ENCODE measurements around the gene ZNF837. TPM values are rescaled to one million over a fixed set of nuclear protein-coding genes. Genes with fewer than 3 reads are reported as not detected.
A peak's percentile ranks its signal among the peaks of the same experiment; 100 is the strongest.

Gene ZNF837
- total and polyA plus RNA-seq, 2 of the 13 experiments (the other 11 are each of a cell fraction or from before 2014, with no cell fraction given) = 0.29 to 1.3 TPM

DNA sequence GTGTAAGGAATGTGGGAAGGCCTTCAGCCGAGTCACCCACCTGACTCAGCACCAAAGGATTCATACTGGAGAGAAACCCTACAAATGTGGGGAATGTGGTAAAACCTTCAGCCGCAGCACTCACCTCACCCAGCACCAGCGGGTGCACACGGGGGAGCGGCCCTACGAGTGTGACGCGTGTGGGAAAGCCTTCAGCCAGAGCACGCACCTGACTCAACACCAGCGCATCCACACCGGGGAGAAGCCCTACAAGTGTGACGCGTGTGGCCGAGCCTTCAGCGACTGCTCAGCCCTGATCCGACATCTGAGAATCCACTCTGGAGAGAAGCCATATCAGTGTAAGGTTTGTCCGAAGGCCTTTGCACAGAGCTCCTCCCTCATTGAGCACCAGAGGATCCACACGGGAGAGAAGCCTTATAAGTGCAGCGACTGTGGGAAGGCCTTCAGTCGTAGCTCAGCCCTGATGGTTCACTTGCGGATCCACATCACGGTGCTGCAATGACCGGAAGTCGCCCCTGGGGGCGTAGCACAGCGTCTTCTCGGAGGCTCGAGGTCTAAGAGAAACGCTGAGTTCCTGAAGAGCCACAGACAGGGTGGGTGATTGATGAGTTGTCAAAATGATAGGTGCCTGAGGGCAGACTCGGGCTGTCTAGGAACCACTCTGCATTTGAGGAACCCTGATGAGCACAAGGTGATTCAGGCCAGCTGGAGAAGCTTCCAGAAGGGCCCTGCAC is 41.8 kb downstream of the ZNF837 start:
- intact Hi-C loops (cut with micrococcal nuclease; ENCODE audit: unreplicated experiment) = no loop called here
- WGBS (ENCODE audit: low lambda C conversion rate) = 94% methylated on average over 19 of the region's 30 CpGs
- H3K9me3 ChIP-seq (ENCODE audit: low read length) = no peaks in the 10 kb centered on the region
- no peak for FAIRE-seq
- in situ Hi-C loops (cut with HindIII; ENCODE audit: extremely low pct_ligation_motif_present, low pct_unique_long_range_greater_than_20kb) = no loop called here
- ChIA-PET POLR2A (no interaction called here), CTCF (ENCODE audit: low intra/inter-chr PET ratio, low total read pairs) (no interaction called here)
- H2AFZ ChIP-seq (ENCODE audit: low read length) = no peak overlapping the region
- H3K4me1 ChIP-seq (ENCODE audit: insufficient read depth, low read length) = no peaks in the 10 kb centered on the region
- H3K4me3 ChIP-seq (replicated peaks in 1 of 3; ENCODE audit: insufficient read depth in 1 of 3, low read depth in 2 of 3, low read length in 3 of 3) = no peak overlapping the region
- H3K36me3 ChIP-seq (replicated peaks in 1 of 2; ENCODE audit: control insufficient read depth in 1 of 2, insufficient read depth in 2 of 2, low read length in 2 of 2) = peaks cover 14 to 38% of the 10 kb centered on the region in 2 experiments; a peak in 4 of 5 replicates
- BruUV-seq (replicated peaks) = no TSS peak
- H3K27ac ChIP-seq (ENCODE audit: extremely low read length, insufficient read depth, low read length) = no peak overlapping the region
- no peaks in the 10 kb centered on the region for H3K27me3 ChIP-seq (ENCODE audit: control insufficient read depth in 1 of 2, insufficient read depth in 2 of 2, low read length in 2 of 2)
- H3K79me2 ChIP-seq (ENCODE audit: insufficient read depth, low read length) = no peaks in the 10 kb centered on the region
- H3K9ac ChIP-seq (ENCODE audit: insufficient read depth, low read depth, low read length) = no peak overlapping the region
- DNase-seq (ENCODE audit: low spot score) = no peak
- H4K20me1 ChIP-seq (ENCODE audit: insufficient read depth, low read length) = no peaks in the 10 kb centered on the region
- H3K4me2 ChIP-seq (ENCODE audit: low read depth, low read length) = no peak overlapping the region
- ATAC-seq = peak; percentile 61
- TF ChIP-seq ZNF644 (CRISPR knock-in tag; IDR thresholded peaks at IDR 0.05; ENCODE audit: low read depth) = no peak
- TF ChIP-seq SALL1 (CRISPR knock-in tag; IDR thresholded peaks at IDR 0.05) = no peak
- TF ChIP-seq REXO4 (CRISPR knock-in tag; IDR thresholded peaks at IDR 0.05; ENCODE audit: borderline replicate concordance) = no peak
- TF ChIP-seq, protein P1, sequence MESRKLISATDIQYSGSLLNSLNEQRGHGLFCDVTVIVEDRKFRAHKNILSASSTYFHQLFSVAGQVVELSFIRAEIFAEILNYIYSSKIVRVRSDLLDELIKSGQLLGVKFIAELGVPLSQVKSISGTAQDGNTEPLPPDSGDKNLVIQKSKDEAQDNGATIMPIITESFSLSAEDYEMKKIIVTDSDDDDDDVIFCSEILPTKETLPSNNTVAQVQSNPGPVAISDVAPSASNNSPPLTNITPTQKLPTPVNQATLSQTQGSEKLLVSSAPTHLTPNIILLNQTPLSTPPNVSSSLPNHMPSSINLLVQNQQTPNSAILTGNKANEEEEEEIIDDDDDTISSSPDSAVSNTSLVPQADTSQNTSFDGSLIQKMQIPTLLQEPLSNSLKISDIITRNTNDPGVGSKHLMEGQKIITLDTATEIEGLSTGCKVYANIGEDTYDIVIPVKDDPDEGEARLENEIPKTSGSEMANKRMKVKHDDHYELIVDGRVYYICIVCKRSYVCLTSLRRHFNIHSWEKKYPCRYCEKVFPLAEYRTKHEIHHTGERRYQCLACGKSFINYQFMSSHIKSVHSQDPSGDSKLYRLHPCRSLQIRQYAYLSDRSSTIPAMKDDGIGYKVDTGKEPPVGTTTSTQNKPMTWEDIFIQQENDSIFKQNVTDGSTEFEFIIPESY (CRISPR knock-in tag; IDR thresholded peaks at IDR 0.05) = no peak
- TF ChIP-seq ZNF281 (CRISPR knock-in tag; IDR thresholded peaks at IDR 0.05; ENCODE audit: borderline replicate concordance) = no peak
- no peak for TF ChIP-seq ZNF660 (CRISPR knock-in tag; IDR thresholded peaks at IDR 0.05; ENCODE audit: borderline replicate concordance, low read depth)
- TF ChIP-seq, protein P2, sequence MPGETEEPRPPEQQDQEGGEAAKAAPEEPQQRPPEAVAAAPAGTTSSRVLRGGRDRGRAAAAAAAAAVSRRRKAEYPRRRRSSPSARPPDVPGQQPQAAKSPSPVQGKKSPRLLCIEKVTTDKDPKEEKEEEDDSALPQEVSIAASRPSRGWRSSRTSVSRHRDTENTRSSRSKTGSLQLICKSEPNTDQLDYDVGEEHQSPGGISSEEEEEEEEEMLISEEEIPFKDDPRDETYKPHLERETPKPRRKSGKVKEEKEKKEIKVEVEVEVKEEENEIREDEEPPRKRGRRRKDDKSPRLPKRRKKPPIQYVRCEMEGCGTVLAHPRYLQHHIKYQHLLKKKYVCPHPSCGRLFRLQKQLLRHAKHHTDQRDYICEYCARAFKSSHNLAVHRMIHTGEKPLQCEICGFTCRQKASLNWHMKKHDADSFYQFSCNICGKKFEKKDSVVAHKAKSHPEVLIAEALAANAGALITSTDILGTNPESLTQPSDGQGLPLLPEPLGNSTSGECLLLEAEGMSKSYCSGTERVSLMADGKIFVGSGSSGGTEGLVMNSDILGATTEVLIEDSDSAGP (CRISPR knock-in tag; IDR thresholded peaks at IDR 0.05; ENCODE audit: borderline replicate concordance) = no peak
- no peak for TF ChIP-seq PHF20 (CRISPR knock-in tag; IDR thresholded peaks at IDR 0.05)
- no peak for TF ChIP-seq ZNF143 (CRISPR knock-in tag; IDR thresholded peaks at IDR 0.05)
- no peak for TF ChIP-seq ZNF816 (CRISPR knock-in tag; IDR thresholded peaks at IDR 0.05; ENCODE audit: borderline replicate concordance)
- no peak for TF ChIP-seq SNAPC5 (CRISPR knock-in tag; IDR thresholded peaks at IDR 0.05; ENCODE audit: borderline replicate concordance)
- no peak for TF ChIP-seq NCOA5 (CRISPR knock-in tag; IDR thresholded peaks at IDR 0.05)
- TF ChIP-seq ZNF101 (CRISPR knock-in tag; IDR thresholded peaks at IDR 0.05; ENCODE audit: borderline replicate concordance, low read depth) = no peak
- TF ChIP-seq ZNF10 (CRISPR knock-in tag; IDR thresholded peaks at IDR 0.05; ENCODE audit: borderline replicate concordance, low read depth) = no peak
